A673 (cell line): ENCODE data around the gene RPS6KA5. TPM values are rescaled to one million over a fixed set of nuclear protein-coding genes. Genes with fewer than 3 reads are reported as not detected.
"Not testable (repeated sequence)": the region's sequence is repeated elsewhere in the genome, so short reads cannot be mapped to it uniquely, and the experiment has no call there.

ENCODE experiments used
- BruUV-seq: library from RNA; stranded (reverse); fragments of 400-500 nt; replicated peaks from 2 replicates; lab custom pipeline; 2021; lab: Mats Ljungman, UMichigan
- CTCF ChIA-PET: fragments of 300-600 bp; sonication (Branson Sonifier 250); formaldehyde crosslinking; loops from one replicate; lab custom pipeline; 2022; ENCODE audit warnings: antibody characterized with exemption; lab: Charles Lee
- POLR2A ChIA-PET: fragments of 300-600 bp; sonication (Branson Sonifier 250); formaldehyde crosslinking; loops from one replicate; lab custom pipeline; 2022; ENCODE audit warnings: antibody characterized with exemption; ENCODE audit not compliant: low non-redundant PET; lab: Charles Lee
- DNase-seq: peaks from one replicate; pipeline ENCODE4 v3.0.0-alpha.2; 2015; ENCODE audit warnings: low spot score
- H3K27ac ChIP-seq: fragments of 200-600 bp; sonication (generic); 2 replicates; pipeline ENCODE4 v1.5.1; 2016; ENCODE audit warnings: mixed run types, low read depth, mild to moderate bottlenecking, mixed read lengths, antibody characterized with exemption, low read length; ENCODE audit not compliant: poor library complexity, severe bottlenecking
- H3K27me3 ChIP-seq: fragments of 200-600 bp; sonication (generic); replicated peaks from 2 replicates; pipeline ENCODE4 v1.6.1; 2017; ENCODE audit warnings: mixed run types, low read depth, mild to moderate bottlenecking, mixed read lengths, antibody characterized with exemption, low read length; ENCODE audit not compliant: insufficient read depth, poor library complexity
- H3K36me3 ChIP-seq: fragments of 200-600 bp; sonication (generic); 2 replicates; pipeline ENCODE4 v1.6.1; 2016; ENCODE audit warnings: mixed run types, mild to moderate bottlenecking, mixed read lengths, antibody characterized with exemption, low read length; ENCODE audit not compliant: insufficient read depth, poor library complexity, severe bottlenecking
- H3K4me1 ChIP-seq: fragments of 200-600 bp; sonication (generic); 2 replicates; pipeline ENCODE4 v1.6.1; 2017; ENCODE audit warnings: mixed run types, mild to moderate bottlenecking, mixed read lengths, antibody characterized with exemption, low read length; ENCODE audit not compliant: insufficient read depth, poor library complexity, severe bottlenecking
- H3K4me3 ChIP-seq: fragments of 200-600 bp; sonication (generic); 2 replicates; pipeline ENCODE4 v1.5.1; 2016; ENCODE audit warnings: low read depth, mixed run types, mild to moderate bottlenecking, mixed read lengths, low read length; ENCODE audit not compliant: poor library complexity, severe bottlenecking
- H3K9me3 ChIP-seq: fragments of 200-600 bp; sonication (generic); 2 replicates; pipeline ENCODE4 v1.6.1; 2016; ENCODE audit warnings: mixed run types, low read depth, mild to moderate bottlenecking, mixed read lengths, antibody characterized with exemption, low read length; ENCODE audit not compliant: poor library complexity, severe bottlenecking
- CTCF ChIP-seq: fragments of 300-800, 200-600 bp; sonication (generic); conservative IDR thresholded peaks from 2 replicates; pipeline ENCODE4 v1.5.1; 2017; ENCODE audit warnings: low read depth, mild to moderate bottlenecking, antibody characterized with exemption, low read length, moderate library complexity, mixed read lengths
- EZH2 ChIP-seq: fragments of 200-600 bp; sonication (generic); IDR thresholded peaks from 2 replicates; pipeline ENCODE4 v1.6.1; 2017; ENCODE audit warnings: borderline replicate concordance, low read depth, mild to moderate bottlenecking, mixed read lengths, antibody characterized with exemption, low read length; ENCODE audit not compliant: poor library complexity, severe bottlenecking
- intact Hi-C: fragments of 100-400 bp; cut with micrococcal nuclease; formaldehyde crosslinking; loops from one replicate; pipeline ENCODE4 v1.10.0; 2022; ENCODE audit not compliant: unreplicated experiment
- total RNA-seq: library from RNA; stranded (reverse); gene quantifications from 2 replicates; pipeline ENCODE4 v1.2.3, GENCODE V29; 2021

The RPS6KA5 gene
- total RNA-seq, 1 experiment from 2014 or later, result 7.6 TPM

- TF ChIP-seq CTCF, result no peak
- TF ChIP-seq EZH2, result no peak
- H3K36me3 ChIP-seq, result no peaks in the 10 kb centered on the region
- BruUV-seq, result no TSS peak
- H3K4me3 ChIP-seq, result no peak overlapping the region
- no peaks in the 10 kb centered on the region for H3K27me3 ChIP-seq
- no peaks in the 10 kb centered on the region for H3K4me1 ChIP-seq
- no peaks in the 10 kb centered on the region for H3K9me3 ChIP-seq
- CTCF ChIA-PET, result no interaction called here
- no peak overlapping the region for H3K27ac ChIP-seq
- no peak for DNase-seq
- intact Hi-C loops, result no loop called here
- POLR2A ChIA-PET, result no interaction called here
These were observed 39.7 kb upstream of the RPS6KA5 start for GRCh38 chr14:91100102-91100501.

GRCh38 chr14:91098591-91098990 lies 38.1 kb upstream of the RPS6KA5 start:
- Histone ChIP-seq H3K4me1 (no peaks in the 10 kb centered on the region), H3K27ac (no peak overlapping the region), H3K27me3 (no peaks in the 10 kb centered on the region), H3K9me3 (no peaks in the 10 kb centered on the region), H3K36me3 (no peaks in the 10 kb centered on the region), H3K4me3 (no peak overlapping the region)
- POLR2A ChIA-PET, result no interaction called here
- CTCF ChIA-PET, result no interaction called here
- no TSS peak for BruUV-seq
- TF ChIP-seq CTCF, result no peak
- TF ChIP-seq EZH2, result no peak
- no peak for DNase-seq
- intact Hi-C loops, result no loop called here

- H3K27ac ChIP-seq, BruUV-seq, CTCF ChIA-PET, POLR2A ChIA-PET, H3K4me1 ChIP-seq, H3K27me3 ChIP-seq, H3K4me3 ChIP-seq, H3K36me3 ChIP-seq, H3K9me3 ChIP-seq, intact Hi-C loops, DNase-seq: not testable (repeated sequence)
These were observed 37.2 kb upstream of the RPS6KA5 start for GRCh38 chr14:91097657-91098056.

GRCh38 chr14:91095178-91095577 lies 34.7 kb upstream of the RPS6KA5 start:
- ChIA-PET CTCF (no interaction called here), POLR2A (no interaction called here)
- Histone ChIP-seq H3K4me1 (no peaks in the 10 kb centered on the region), H3K9me3 (no peaks in the 10 kb centered on the region), H3K27ac (no peak overlapping the region), H3K4me3 (no peak overlapping the region), H3K27me3 (no peaks in the 10 kb centered on the region), H3K36me3 (no peaks in the 10 kb centered on the region)
- TF ChIP-seq CTCF, result no peak
- TF ChIP-seq EZH2, result no peak
- intact Hi-C loops, result no loop called here
- BruUV-seq, result no TSS peak
- no peak for DNase-seq
